ENCODE measurements around the gene FAM110A.
"Not testable (repeated sequence)": the region's sequence is repeated elsewhere in the genome, so short reads cannot be mapped to it uniquely, and the experiment has no call there.

The FAM110A gene

GRCh38 chr20:833450-834150 is at the start of gene FAM110A:
Gene FAM110A (plus strand): TSS chr20:833715. CDS start chr20:844805, 11,090 bp downstream.
- DNase-seq = peak; percentile 94

- no peak for DNase-seq
Observed at GRCh38 chr20:787825-788224, 45.7 kb upstream of the FAM110A start.

- DNase-seq = no peak
Observed at GRCh38 chr20:791056-791455, 42.5 kb upstream of the FAM110A start.

GRCh38 chr20:792248-792647 is 41.3 kb upstream of the FAM110A start:
- DNase-seq = no peak

GRCh38 chr20:796921-797320 is 36.6 kb upstream of the FAM110A start:
- no peak for DNase-seq

- not testable (repeated sequence) for DNase-seq
Observed at GRCh38 chr20:798746-799145, 34.8 kb upstream of the FAM110A start.

GRCh38 chr20:800026-800425 is 33.5 kb upstream of the FAM110A start:
- not testable (repeated sequence) for DNase-seq

GRCh38 chr20:801678-802077 is 31.8 kb upstream of the FAM110A start:
- no peak for DNase-seq

GRCh38 chr20:805713-806112 is 27.8 kb upstream of the FAM110A start:
- no peak for DNase-seq

GRCh38 chr20:811776-812434 is 21.6 kb upstream of the FAM110A start:
- not testable (repeated sequence) for DNase-seq

- DNase-seq = not testable (repeated sequence)
Observed at GRCh38 chr20:812435-812814, 21.1 kb upstream of the FAM110A start.

- DNase-seq = no peak
Observed at GRCh38 chr20:813390-813789, 20.1 kb upstream of the FAM110A start.

- no peak for DNase-seq
Observed at GRCh38 chr20:815226-815625, 18.3 kb upstream of the FAM110A start.

- peak; percentile 70 for DNase-seq
Observed at GRCh38 chr20:815914-816606, 17.5 kb upstream of the FAM110A start.

GRCh38 chr20:818001-818664 is 15.4 kb upstream of the FAM110A start:
- DNase-seq = no peak

GRCh38 chr20:819680-820322 is 13.7 kb upstream of the FAM110A start:
- no peak for DNase-seq

GRCh38 chr20:820323-820953 is 13.1 kb upstream of the FAM110A start:
- no peak for DNase-seq

- no peak for DNase-seq
Observed at GRCh38 chr20:821046-821730, 12.3 kb upstream of the FAM110A start.

- DNase-seq = no peak
Observed at GRCh38 chr20:821731-822065, 11.8 kb upstream of the FAM110A start.

GRCh38 chr20:822651-823573 is 10.6 kb upstream of the FAM110A start:
- no peak for DNase-seq

GRCh38 chr20:823574-823902 is 10.0 kb upstream of the FAM110A start:
- no peak for DNase-seq

Measured in stimulated activated CD4-positive, alpha-beta T cell treated with anti-CD3 and anti-CD28 coated beads, Interleukin-4, amount 100 ng/mL, for 1 hour (primary cell).